Jurkat, Clone E6-1 (cell line): ENCODE measurements around the gene LMX1B.

Experiments used
- DNase-seq: peaks from one replicate; pipeline ENCODE4 v3.0.0-alpha.2; 2011; ENCODE audit warnings: low read depth, low spot score
- H3K4me3 ChIP-seq: 2 replicates; pipeline ENCODE4 v1.5.1; 2011; ENCODE audit warnings: mild to moderate bottlenecking, low read length, control low read depth, moderate library complexity

LMX1B gene

DNA sequence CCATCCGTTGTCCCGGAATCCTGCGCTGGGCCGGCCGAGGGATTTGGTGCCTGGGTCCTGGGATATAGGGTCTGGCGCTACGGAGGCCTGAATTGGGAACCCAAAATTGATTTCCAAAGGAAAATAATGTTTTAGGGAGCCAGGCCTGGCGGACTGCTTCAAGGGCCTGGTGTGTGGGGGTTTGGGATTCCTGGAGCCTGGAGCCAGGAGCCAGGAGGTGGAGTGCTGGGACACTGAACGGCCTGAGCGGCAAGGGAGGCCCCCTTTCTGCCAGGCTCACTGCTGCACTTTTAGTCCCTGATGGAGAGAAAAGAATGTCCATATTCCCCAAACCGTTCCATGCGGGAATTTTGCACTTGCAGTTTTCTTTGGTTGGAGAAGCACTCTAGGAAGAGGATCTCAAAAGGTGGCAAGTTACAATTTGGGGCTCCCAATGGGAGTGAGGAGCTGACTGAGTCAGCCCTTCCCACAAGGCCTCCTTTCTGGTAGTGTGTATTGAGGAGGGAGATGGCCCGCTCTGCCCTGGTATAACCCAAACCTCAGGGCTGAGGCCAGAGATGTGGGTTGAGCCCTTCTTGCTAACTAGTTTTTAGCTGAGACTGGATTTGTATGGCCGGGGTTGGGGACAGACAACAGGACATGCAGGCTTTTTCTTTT is 2.2 kb downstream of the LMX1B start:
- no peak for DNase-seq

DNA sequence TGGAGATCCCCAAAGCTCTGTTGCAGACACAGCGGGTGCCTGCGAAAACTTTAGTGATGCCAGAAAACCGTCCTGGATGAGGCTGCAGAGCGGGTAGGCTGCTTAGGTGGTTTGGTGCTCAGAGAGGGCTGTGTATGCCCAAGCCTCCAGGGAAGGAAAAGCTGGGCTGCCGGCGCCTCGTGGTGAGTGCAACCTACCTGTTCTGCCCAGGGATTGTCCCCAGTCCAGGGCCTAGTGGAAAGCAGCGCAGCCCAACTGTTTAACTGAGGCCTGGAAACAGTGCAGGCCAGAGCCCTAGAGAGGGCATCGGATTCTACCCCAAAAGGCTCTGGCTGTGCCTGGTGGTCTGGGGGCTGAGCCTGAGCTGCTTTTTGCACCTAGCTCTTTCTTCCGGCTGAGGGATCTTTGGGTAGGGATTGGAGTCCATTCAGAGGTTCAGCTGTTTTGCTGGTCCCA is 2.8 kb downstream of the LMX1B start:
- no peak for DNase-seq

More for the DNA sequence above, 2.2 kb downstream of the LMX1B start:
- H3K4me3 ChIP-seq: no peak overlapping the region

DNA sequence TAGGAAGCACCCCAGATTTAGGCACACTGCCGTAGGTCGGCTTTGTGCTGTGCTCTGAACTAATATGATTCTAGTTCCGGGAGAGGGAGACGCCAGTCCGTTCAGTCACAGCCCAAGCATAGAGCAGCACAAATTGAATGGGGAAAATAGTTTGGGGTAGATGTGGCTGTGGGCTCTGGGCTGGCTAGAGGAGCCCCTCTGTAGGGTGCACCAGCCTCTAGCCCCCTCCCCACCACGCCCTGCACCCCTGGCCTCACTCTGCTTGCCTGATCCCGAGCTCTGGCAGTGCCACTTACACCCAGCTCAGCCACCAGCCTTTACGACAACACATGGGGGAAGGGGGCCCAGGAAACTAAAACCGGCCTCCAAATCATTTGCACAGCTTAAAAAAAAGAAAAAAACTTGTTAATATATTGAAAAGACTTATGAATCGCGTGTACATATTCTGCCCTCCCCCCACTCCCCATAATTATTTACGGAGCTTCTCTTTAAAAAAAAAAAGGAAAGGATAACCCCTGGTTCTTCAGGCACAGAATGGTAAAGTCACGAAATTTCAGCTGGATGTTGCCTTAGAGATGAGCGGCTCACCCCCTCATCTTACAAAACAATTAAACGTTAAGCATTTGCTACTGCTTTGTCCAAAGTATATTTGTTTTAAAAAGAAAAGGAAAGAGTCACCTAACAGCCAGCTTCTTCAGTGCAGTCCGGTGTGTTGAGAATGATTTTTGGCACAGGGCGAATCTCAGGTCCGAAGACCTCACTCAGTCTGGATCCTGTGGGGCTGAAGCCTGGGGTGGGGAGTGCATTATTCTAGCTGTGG is 3.5 kb downstream of the LMX1B start:
- no peak overlapping the region for H3K4me3 ChIP-seq
- no peak for DNase-seq

More for the DNA sequence above, 2.8 kb downstream of the LMX1B start:
- no peak overlapping the region for H3K4me3 ChIP-seq

DNA sequence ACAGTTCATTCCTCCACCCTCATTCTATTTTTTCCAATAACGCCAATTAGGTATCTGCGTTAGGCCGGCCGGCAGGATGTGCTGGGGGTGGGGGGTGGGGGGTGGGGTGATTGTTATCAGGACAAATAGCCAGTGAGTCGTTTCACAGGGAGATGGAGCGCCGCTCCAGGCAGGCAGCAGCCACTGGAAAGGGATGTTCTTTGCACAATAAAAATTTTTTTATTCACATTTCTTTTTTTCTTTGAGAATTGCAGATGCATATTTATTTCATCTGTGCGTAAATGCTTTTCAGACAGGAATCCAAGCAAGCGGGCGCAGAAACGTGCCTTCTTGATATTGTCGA is 4.1 kb downstream of the LMX1B start:
- no peak for DNase-seq
- no peak overlapping the region for H3K4me3 ChIP-seq

DNA sequence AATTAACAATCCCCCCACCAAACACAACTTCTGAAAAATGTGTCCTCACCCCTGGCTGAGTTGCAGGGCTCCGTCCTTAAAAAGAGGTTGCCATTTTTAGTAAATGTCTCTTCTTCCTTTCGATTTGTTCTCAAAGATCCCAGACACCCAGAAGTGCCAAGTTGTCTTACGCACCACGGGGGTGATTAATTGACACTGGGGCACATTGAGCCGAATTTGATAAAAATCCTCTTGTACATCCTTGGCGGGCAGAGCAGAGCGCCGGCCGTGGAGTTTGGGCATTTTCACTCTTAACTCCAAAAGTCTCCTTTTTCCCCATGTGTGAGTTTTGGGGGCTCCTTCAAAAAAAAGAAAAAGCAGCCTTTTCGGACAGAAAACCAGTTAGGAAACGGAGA is 4.5 kb downstream of the LMX1B start:
- no peak for DNase-seq
- no peak overlapping the region for H3K4me3 ChIP-seq

DNA sequence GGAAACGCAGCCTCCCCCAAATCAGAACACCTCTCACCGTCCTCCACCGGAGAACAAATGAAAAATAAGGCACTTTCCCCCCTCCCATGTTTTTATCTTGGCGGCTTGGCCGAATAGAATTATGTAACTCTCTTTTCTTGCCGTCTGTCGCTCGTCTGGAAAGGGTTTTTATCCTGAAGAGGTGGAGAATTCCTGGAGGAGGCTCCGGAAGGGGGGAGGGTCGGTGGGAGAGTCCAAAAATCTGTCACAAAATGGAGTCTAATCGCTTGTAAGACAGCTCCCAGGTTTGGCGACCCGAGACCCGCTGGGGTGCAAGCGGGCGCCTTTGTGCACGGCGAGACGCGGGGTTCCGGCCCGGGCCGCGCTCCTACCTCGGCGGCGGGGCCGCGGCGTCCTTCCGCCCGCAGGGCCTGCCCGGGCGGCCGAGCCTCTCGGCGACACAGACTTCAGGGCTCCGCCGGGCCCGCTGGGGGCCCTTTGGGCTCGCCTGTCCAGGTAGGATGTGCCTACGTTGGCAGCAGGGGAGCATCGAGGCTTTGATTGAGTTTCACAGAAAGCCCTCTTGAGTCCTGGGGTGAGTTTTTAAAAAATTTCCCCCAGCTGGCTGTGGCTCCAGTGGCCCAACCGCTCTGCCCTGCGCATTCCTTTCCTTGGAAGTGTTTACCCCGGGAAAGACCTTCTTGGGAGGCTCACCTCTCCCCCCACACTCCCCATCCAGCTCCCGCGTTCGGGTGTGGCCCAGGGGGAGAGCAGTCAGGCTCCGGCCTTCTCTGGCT is 5.0 kb downstream of the LMX1B start:
- no peak overlapping the region for H3K4me3 ChIP-seq
- no peak for DNase-seq

DNA sequence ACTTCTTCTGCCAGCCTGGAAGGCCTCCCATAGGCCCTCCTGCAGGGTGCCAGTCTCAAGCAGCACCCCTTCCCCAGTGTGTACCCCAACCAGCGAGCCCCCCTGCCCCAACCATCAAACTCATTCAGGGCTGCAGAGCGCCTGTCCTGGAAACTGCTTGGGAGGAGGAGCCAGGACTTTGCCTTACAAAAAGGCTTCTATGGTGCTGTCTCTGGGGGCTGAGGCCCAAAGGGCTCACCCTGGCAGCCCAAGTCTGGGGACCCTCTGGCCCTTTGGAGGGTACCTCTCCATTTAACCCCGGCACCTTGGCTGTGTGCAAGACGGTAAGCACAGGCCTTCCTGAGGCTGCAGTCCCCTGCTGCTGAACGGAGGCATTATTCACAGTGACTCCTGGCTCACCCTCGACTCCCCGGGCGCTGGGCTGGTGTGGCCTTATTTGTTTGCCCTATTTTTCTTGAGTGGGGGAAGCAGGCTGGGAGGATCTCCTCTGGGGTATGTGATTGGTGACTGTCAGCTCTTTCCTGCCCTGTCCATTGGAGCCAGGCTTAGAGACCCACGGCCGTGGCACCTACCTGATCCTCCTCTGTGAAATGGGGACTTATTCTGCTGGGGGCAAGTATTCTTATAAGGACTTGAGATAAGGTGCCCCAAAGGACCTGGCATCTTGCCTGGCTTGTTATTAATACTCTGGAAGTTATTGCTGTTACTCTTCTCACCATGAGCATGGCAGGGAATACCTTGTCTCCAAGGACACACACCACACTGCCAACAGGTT is 5.8 kb downstream of the LMX1B start:
- DNase-seq: no peak

DNA sequence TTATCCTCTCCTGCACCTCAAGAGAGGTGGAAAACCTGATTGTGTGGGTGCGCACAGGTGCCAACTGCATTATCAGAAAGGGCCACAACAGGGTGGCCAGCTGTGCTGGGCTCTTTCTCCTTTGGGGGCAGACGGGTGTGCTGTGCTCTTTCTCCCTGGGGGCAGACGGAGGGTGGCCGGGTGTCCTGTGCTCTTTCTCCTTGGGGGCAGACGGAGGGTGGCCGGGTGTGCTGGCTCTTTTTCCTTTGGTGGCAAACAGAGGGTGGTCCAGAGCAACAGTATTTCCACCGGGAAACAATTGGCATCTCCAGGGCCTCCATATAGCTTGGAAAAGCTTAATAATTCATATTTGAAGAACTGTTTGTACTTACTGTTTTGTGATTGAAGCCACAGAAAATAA is 6.8 kb downstream of the LMX1B start:
- H3K4me3 ChIP-seq: no peak overlapping the region
- no peak for DNase-seq

More for the DNA sequence above, 5.8 kb downstream of the LMX1B start:
- no peak overlapping the region for H3K4me3 ChIP-seq

DNA sequence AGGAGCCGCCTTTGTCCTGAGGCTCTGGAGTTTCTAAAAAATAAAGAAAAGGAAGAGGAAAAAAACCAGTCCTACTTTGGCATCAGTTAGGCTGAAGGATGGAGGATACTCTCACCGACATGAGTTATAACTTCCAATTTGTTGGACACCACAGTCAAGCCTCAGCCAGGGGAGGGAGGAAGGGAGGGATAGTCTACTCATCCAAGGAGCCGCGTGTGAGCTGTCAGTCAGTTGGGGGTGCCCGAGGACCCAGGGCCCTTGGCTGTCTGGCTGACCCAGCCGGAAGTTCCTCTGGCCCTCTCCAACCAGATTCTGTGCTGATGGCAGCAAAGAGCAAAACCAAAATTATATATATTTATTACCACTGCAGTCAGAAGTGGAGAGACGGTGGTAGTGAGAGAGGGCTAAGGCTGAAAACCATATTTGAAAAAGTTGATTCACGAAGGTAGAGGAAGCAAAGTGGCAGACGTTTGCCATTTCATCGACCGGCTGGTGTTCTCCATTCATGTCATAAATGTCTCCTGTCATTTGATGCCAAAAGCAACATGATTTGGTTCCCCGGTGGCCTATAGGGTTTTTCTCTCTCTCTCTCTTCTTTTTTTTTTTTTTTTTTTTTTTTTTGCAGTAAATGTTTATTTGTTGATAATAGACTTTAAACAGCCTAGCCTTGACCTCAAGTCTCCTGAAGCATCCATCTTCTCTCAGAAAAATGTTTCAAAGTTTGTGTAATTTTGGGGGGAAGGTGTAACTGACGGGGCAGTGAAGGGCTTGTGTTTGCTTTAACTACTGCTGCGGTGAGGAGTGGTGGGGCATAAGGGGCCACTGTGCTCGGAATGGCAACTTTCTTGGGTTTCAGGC is 7.6 kb downstream of the LMX1B start:
- DNase-seq: no peak
- no peak overlapping the region for H3K4me3 ChIP-seq

DNA sequence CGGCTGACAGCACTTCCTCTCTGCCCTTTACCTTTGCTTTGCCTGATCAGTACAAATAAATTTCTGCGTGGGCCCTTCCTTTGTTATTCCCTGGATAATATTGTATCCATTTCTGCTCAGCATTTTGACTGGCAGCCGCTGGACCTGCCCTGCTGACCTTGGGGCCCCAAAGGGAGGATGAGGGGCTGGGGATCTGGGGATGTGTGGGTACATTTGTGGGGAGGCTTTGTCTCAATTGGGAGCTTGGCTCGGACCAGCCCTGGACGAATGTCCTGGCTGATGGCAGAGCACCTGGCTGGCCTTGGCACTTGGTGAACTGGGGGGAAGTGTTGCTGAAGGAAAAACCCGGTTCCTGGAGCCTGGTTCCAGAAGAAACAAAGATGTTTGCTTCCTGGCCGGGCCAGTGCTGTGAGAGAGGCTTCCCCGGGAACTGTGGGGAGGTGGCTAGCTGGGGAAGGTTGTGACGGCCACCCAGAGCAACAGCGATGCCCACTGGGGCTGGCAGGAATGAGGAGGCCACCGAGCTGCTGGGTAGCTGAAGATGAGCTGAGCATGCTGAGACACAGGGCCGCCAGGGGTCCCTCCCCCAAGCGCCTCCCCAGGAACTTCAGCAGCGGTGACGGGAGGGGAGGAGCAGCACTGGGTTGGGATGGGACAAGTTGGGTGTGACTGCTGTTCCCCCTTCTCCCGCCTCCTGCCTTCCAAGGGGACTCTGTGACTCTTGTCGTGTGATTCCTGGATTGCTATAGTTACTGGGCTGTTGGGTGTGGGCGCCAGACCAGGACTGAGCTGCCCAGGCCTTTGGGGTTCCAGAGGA is 8.4 kb downstream of the LMX1B start:
- DNase-seq: no peak

DNA sequence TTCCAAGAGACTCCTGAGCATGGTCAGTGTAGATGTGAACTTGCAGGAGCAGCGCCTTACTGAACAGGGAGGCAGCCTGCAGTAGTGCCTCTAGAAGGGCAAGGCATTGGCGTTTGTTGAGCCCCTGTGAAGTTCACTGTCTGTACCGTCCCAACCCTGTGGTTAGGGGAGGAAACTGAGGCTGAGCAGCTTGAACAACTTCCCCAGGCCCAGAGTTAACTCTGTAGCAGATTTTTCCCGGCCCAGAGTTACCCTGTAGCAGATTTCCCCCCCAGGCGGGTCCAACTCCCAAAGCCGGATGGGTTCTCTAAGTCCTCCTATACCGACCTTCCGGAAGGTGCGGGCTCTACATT is 9.6 kb downstream of the LMX1B start:
- H3K4me3 ChIP-seq: no peak overlapping the region
- no peak for DNase-seq

More for the DNA sequence above, 8.4 kb downstream of the LMX1B start:
- H3K4me3 ChIP-seq: no peak overlapping the region

DNA sequence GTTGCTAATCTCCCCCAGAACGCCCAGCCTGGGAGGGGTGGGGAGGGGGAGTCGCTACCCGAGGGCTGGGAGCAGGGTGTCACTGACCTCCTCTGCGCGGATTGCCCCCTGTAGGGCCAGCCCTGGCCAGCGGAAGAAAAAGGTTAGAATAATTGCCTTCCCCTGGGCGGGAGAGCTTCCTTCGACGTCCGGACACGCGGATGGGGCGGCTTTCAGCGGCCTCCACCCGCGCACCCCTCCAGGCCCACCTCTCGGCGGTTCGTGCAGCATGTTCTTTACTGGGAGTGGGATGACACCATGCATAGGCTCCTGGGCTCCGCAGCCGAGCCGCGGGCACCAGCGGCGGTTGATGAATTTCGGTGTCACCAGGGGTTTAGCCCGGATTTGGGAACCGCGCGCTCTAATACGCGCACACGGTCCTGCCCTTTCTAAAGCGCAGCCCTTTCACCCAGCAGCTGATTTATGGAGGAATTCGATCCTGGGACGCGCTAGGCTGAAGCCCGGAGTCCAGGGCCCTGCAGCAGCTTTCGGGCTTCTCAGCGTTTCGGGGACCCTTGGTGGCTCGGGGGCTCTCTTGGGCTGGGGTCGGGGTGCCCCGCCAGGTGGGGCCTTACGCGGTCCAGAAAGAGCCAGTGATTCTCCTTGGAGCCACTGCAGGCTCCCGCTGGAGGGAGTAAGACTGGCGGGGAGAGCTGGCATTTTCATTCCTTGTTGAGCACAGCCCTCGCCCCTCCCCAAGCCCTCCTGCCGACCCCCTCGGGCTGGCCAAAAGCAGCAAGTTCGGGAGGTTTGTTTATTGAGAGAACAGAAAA is 10.1 kb downstream of the LMX1B start:
- H3K4me3 ChIP-seq: no peak overlapping the region
- no peak for DNase-seq

DNA sequence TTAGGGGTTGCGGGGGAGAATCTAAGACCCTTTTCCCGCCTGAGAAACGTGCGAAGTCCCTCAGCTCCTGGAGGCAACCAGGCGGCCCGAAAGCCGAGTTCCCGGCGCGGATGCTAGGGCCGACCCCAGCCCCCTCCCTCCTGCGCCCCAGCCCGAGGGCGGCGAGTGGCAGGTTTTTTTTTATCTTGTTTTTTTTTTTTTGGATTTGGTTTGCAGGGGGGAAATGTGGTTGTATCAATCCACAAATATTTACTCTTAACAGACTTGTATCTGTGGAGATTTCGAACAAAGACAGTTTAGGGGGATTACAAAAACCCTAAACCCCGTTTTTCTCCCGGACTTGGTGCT is 10.7 kb downstream of the LMX1B start:
- no peak overlapping the region for H3K4me3 ChIP-seq
- no peak for DNase-seq

DNA sequence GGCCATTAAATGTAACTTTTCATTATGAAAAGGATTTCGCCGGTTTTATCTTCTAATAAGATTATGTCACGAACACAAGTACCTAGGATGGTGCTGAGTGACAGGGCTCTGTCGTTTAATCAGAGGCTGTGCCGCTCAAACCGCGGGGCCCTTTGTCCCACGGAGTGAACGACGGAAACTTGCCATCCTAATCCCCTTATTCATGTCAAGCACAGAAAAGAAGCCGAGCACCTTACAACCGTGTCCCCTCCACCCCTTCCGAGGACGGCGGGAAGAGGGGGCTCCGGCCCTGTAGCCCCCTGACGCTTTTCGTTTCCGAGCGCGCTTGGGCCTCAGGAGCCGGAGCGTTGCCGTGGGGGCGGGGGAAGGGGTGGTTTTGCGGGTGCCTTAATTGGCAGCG is 11.2 kb downstream of the LMX1B start:
- H3K4me3 ChIP-seq: no peak overlapping the region

DNA sequence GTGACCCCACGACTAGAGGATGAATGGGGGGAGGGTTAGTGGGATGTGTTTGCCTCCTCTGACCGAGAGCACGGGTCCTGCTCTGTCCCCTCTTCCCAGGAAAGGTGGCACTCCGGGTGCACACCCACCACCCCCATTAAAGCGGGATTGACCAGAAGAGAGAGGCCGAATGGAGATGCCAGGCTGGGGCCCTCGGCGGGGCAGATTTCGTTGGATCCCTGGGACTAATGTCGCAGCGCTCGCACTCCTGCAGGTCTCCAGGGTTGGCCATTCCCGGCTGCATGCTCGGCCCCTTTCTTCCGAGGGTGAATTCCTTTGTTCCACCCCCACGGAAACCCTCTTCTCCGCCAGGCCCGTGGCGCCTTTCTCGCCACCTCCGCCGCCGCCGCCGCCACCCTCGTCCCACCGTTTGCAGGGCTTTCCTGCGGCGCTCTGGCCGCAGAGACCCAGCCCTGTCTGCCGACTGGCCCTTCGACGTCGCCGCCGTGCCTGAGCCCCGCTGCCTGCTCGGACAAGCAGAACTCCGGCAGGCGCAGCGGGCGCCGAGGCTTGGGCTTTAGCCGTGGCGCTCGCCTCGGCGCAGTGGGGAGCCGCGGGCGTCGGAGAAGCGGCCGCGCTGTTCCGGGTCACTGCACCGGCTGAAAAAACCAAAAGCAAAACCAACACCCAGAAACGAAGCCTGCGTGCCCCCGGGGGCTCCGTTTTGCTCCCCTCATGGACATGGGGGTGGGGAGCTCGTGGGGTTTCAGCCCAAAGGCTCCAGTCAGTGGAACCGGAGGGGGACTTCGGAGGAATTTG is 11.8 kb downstream of the LMX1B start:
- no peak overlapping the region for H3K4me3 ChIP-seq
- DNase-seq: no peak

More for the DNA sequence above, 11.2 kb downstream of the LMX1B start:
- DNase-seq: no peak
